Adrenal gland (tissue), 5 donors: ENCODE results near the gene LCE1D.

Source experiments
- CTCF ChIP-seq, 6 experiments: fragments of 450-650 bp in 4 of 6; fragments of 200-600 bp in 2 of 6; sonication (generic) in 1 of 6; IDR thresholded peaks; 1 replicate in 5 of 6; 2 replicates in 1 of 6; pipeline versions ENCODE4 v1.5.1 to v1.8.0; 2016 to 2021; ENCODE audit warnings: antibody characterized with exemption in 6 of 6, mild to moderate bottlenecking in 2 of 6, moderate library complexity in 1 of 6
- POLR2A ChIP-seq, 2 donors: fragments of 450-650 bp; IDR thresholded peaks; one replicate each; pipeline ENCODE4 v1.6.1; 2017; ENCODE audit warnings: antibody characterized with exemption in 2 of 2, mild to moderate bottlenecking in 2 of 2, moderate library complexity in 1 of 2
- donor health status: DM: no; HTN: no; CAD: no.

GRCh38 chr1:152783095-152783494 is 13.4 kb upstream of the LCE1D start:
- TF ChIP-seq CTCF (IDR thresholded peaks at IDR 0.05) (no peak), POLR2A (IDR thresholded peaks at IDR 0.05) (no peak)
